Mucosa of descending colon (tissue), 3 donors: ENCODE data around the gene OR7A5. TPM values are rescaled to one million over a fixed set of nuclear protein-coding genes. Genes with fewer than 3 reads are reported as not detected.

Source experiments
- ATAC-seq: fragments of 200-7000 bp; cut with Tn5 transposase; one replicate; pipeline ENCODE4 v1.9.1; 2020; ENCODE audit warnings: mild to moderate bottlenecking, moderate library complexity
- DNase-seq, 3 donors: peaks; one replicate each; pipeline ENCODE4 v3.0.0-alpha.2; 2020
- H3K36me3 ChIP-seq: fragments of 200-600 bp; one replicate; pipeline ENCODE4 v1.8.0; 2021; ENCODE audit warnings: low read depth, mild to moderate bottlenecking
- H3K4me1 ChIP-seq: fragments of 200-600 bp; one replicate; pipeline ENCODE4 v1.8.0; 2021; ENCODE audit warnings: low read depth, mild to moderate bottlenecking
- H3K4me3 ChIP-seq: fragments of 200-600 bp; one replicate; pipeline ENCODE4 v1.8.0; 2021; ENCODE audit warnings: mild to moderate bottlenecking
- H3K9me3 ChIP-seq: fragments of 200-600 bp; one replicate; pipeline ENCODE4 v1.8.0; 2021; ENCODE audit warnings: mild to moderate bottlenecking
- intact Hi-C, 2 donors: fragments of 100-400 bp; cut with DNase I in 1 of 2; cut with micrococcal nuclease in 1 of 2; formaldehyde crosslinking; loops; one replicate each; pipeline versions ENCODE4 v1.11.0 to v1.11.1; 2022; cut with DNase I, micrococcal nuclease
- long read RNA-seq, 2 donors: library from polyadenylated mRNA; unstranded; transcript quantifications; one replicate each; pipeline ENCODE4 v2.0.0, GENCODE V29; 2019 to 2021
- total RNA-seq, 3 donors: library from RNA; stranded (reverse); fragmentation: NEBNext Ultra II Directional in 2 of 3; extraction: Animal tissue kit (Norgen Biotek cat#: 25700) in 2 of 3; gene quantifications; one replicate each; pipeline versions ENCODE4 v1.2.1 to v1.2.4, GENCODE V29; 2021 to 2023
- TF ChIP-seq, protein P1 (sequence below): fragments of 200-600 bp; IDR thresholded peaks from one replicate; pipeline ENCODE4 v1.8.0; 2022; ENCODE audit warnings: antibody characterized with exemption, mild to moderate bottlenecking
- donor health status: DM: no; HTN: no; CAD: no; lungs with moderate emphysema.
- donor health status: DM: no; HTN: no; CAD: no.
- donor health status: DM: no; HTN: yes; CAD: no.

OR7A5 gene
- not detected for total RNA-seq
- long read RNA-seq, donor 1, result 0 reads
- long read RNA-seq, donor 2, result 0 reads

DNA sequence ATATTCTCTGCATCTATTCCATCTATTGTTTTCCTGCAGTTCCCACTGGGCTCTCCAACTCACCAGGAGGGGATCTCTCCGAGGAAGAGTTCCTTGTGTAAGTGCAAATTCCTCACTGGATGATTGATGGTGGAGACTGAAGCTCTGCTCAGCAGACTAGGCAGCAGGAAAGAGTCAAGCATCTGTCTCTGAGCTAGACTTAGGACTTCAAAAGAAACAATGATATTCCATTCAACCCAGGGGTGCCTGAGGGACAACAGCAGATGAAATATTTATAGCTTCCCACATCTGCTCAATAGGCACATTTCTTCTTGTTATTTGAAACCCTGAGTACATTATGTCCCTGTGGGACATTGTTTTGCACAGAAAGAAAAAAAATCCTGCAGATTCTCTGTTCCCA is at the start of gene OR7A5, which contains the start of gene OR7C1:
OR7A5 (minus strand) TSS at position 175 of the 400 bp plus-strand sequence. CDS start 6,944 bp downstream, outside the sequence.
OR7C1 (minus strand) TSS at position 175 of the 400 bp plus-strand sequence. CDS start 35,049 bp downstream, outside the sequence.
- intact Hi-C loops, result no loop called here
- Histone ChIP-seq H3K9me3 (no peaks in the 10 kb centered on the region), H3K4me3 (no peak within 1 kb of the TSS), H3K4me1 (no peaks in the 10 kb centered on the region), H3K36me3 (no peaks in the 10 kb centered on the region)
- DNase-seq, result no peak
- TF ChIP-seq, protein P1, sequence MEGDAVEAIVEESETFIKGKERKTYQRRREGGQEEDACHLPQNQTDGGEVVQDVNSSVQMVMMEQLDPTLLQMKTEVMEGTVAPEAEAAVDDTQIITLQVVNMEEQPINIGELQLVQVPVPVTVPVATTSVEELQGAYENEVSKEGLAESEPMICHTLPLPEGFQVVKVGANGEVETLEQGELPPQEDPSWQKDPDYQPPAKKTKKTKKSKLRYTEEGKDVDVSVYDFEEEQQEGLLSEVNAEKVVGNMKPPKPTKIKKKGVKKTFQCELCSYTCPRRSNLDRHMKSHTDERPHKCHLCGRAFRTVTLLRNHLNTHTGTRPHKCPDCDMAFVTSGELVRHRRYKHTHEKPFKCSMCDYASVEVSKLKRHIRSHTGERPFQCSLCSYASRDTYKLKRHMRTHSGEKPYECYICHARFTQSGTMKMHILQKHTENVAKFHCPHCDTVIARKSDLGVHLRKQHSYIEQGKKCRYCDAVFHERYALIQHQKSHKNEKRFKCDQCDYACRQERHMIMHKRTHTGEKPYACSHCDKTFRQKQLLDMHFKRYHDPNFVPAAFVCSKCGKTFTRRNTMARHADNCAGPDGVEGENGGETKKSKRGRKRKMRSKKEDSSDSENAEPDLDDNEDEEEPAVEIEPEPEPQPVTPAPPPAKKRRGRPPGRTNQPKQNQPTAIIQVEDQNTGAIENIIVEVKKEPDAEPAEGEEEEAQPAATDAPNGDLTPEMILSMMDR, result no peak
- no peak for ATAC-seq

DNA sequence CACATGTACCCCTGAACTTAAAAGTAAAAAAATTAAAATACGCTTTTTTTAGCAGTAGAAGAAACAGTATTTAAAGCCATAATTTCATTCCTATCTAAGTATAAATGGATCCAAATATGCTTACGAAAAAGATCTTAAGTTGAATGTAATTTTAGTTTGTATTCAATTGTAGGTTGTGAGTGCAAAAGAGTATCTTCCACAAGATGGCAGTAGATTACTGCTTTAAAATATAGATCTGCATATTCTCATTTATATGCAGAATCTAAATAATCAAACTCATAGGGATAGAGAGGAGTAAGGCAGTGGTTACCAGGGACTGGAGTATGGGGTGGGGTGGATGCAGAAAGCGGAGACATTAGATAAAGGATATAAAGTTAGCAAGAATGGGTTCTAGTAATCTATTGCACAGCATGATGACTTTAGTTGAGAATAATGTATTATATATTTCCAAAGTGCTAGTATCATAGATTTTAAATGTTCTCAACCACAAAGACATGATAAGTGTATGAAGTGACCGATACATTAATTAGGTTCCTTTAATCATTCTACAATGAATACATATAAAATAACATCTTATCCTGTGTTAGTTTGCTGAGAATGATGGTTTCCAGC is 36.7 kb upstream of the OR7A5 start:
- DNase-seq, result no peak
- intact Hi-C loops, result no loop called here
- Histone ChIP-seq H3K4me1 (no peaks in the 10 kb centered on the region), H3K36me3 (no peaks in the 10 kb centered on the region), H3K4me3 (no peak overlapping the region), H3K9me3 (no peaks in the 10 kb centered on the region)
- no peak for ATAC-seq
- TF ChIP-seq, protein P1, result no peak

DNA sequence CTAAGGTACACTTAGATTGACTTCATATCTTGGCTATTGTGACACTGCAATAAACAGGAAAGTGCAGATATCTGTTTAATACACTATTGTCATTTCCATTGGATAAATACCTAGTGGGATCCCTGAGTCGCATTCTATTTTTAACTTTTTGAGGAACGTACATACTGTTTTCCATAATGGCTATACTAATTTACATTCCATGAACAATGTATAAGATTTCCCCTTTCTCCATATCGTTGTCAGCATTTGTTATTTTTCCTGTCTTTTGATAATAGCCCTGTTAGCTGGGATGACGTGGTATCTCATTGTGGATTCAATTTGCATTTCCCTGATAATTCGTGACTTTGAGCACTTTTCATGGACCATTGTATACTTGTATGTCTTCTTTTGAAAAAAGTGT is 33.5 kb upstream of the OR7A5 start:
- Histone ChIP-seq H3K4me1 (no peaks in the 10 kb centered on the region), H3K4me3 (no peak overlapping the region), H3K36me3 (no peaks in the 10 kb centered on the region), H3K9me3 (no peaks in the 10 kb centered on the region)
- ATAC-seq (no peak), DNase-seq (no peak)
- intact Hi-C loops, result no loop called here
- TF ChIP-seq, protein P1, result no peak

DNA sequence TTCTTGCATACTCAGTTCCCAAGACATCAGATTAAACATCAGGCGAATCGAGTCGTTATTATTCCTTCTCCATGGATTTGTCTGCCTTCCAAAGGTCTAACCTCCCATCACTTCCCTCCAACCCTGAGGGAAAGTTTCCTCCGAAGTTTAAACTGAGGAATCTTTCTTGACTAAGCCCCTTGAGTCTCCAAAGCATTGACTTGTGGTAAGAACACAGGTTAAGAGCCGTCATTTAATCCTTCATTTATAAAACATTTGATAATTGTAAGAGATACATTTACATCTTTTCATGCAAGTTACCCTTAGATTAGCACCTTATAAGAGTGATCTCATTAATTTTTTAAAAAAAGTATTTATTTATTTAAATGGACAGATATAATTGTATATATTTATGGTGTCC is 13.8 kb upstream of the OR7A5 start, which contains the start of gene OR7A10:
OR7A10 (minus strand) TSS at position 101 of the 400 bp plus-strand sequence. CDS start 7,045 bp downstream, outside the sequence.
- ATAC-seq (no peak), DNase-seq (no peak)
- no peaks in the 10 kb centered on the region for H3K9me3 ChIP-seq
- TF ChIP-seq, protein P1, result no peak
- intact Hi-C loops, result no loop called here
- H3K4me1 ChIP-seq, result no peaks in the 10 kb centered on the region
- no peak within 1 kb of the TSS for H3K4me3 ChIP-seq
- H3K36me3 ChIP-seq, result no peaks in the 10 kb centered on the region

DNA sequence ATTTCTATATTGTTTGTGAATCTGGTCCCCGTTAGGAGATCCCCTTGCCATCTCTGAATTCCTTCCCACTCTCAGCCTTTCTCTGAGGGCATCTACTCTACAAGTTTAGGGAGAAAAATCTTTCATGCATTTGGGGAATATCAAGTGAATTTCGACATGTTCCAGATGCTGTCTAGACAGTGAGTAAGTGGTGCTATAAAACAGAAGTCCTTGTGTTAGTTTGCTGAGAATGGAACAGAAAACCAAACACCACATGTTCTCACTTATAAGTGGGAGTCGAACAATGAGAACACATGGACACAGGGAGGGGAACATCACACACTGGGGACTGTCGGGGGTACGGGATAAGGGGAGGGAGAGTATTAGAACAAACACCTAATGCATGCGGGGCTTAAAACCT is 8.6 kb upstream of the OR7A5 start:
- Histone ChIP-seq H3K9me3 (no peaks in the 10 kb centered on the region), H3K4me1 (no peaks in the 10 kb centered on the region), H3K36me3 (no peaks in the 10 kb centered on the region), H3K4me3 (no peak overlapping the region)
- TF ChIP-seq, protein P1, result no peak
- no peak for DNase-seq
- ATAC-seq, result no peak
- intact Hi-C loops, result no loop called here
